HFFc6 (cell line): ENCODE results near the gene FBXO34. TPM values are rescaled to one million over a fixed set of nuclear protein-coding genes. Genes with fewer than 3 reads are reported as not detected.

Source experiments
- DNase-seq: peaks from one replicate; pipeline ENCODE4 v3.0.0-alpha.2; 2018
- H3K27ac Mint-ChIP-seq: 2 replicates; pipeline ENCODE4 v1.8.0; 2020; ENCODE audit warnings: mild to moderate bottlenecking, mixed read lengths
- H3K27me3 Mint-ChIP-seq: 2 replicates; pipeline ENCODE4 v1.8.0; 2021; ENCODE audit warnings: mild to moderate bottlenecking, moderate library complexity, mixed read lengths; ENCODE audit not compliant: insufficient read depth
- H3K36me3 Mint-ChIP-seq: 2 replicates; pipeline ENCODE4 v1.8.0; 2021; ENCODE audit warnings: low read depth, mixed read lengths
- H3K4me1 Mint-ChIP-seq: 2 replicates; pipeline ENCODE4 v1.8.0; 2020; ENCODE audit warnings: low read depth, mixed read lengths
- H3K4me3 Mint-ChIP-seq: 2 replicates; pipeline ENCODE4 v1.8.0; 2020; ENCODE audit warnings: mild to moderate bottlenecking, moderate library complexity, mixed read lengths
- H3K9me3 Mint-ChIP-seq: 2 replicates; pipeline ENCODE4 v1.8.0; 2020; ENCODE audit warnings: mild to moderate bottlenecking, mixed read lengths
- CTCF ChIP-seq: fragments of 200-600 bp; sonication (generic); IDR thresholded peaks from 2 replicates; pipeline ENCODE4 v1.5.0; 2021; ENCODE audit warnings: antibody characterized with exemption, mild to moderate bottlenecking
- total RNA-seq, 6 experiments: library from RNA; stranded (reverse); fragmentation: NEBNext Ultra II Directional; extraction: Animal tissue kit (Norgen Biotek cat#: 25700); gene quantifications; 2 replicates in 1 of 6; 3 replicates in 5 of 6; pipeline ENCODE4 v1.2.3, GENCODE V29; 2021

Gene FBXO34
- total RNA-seq, 6 experiments from 2014 or later, result 10.3 to 13.5 (median 11.7) TPM

- H3K4me1 Mint-ChIP-seq, result peaks cover 58% of the 10 kb centered on the region
- 0 out of 2 replicates have a peak overlapping the region, but pooled peaks have one; percentile 14 for H3K4me3 Mint-ChIP-seq
These were observed 3.5 kb downstream of the FBXO34 start for GRCh38 chr14:55274751-55275150.

GRCh38 chr14:55276736-55277135 lies 5.5 kb downstream of the FBXO34 start:
- Mint-ChIP-seq H3K4me1 (peaks cover 55% of the 10 kb centered on the region), H3K9me3 (no peaks in the 10 kb centered on the region), H3K27ac (no peak overlapping the region), H3K36me3 (peaks cover 4% of the 10 kb centered on the region; the same call in 1 of the 2 replicates), H3K27me3 (no peaks in the 10 kb centered on the region; the same call in 1 of the 2 replicates), H3K4me3 (no peak overlapping the region)
- no peak for TF ChIP-seq CTCF
- no peak for DNase-seq

More at GRCh38 chr14:55274751-55275150, 3.5 kb downstream of the FBXO34 start:
- DNase-seq, result peak; percentile 50
- no peak for TF ChIP-seq CTCF
- Mint-ChIP-seq H3K36me3 (peaks cover 4% of the 10 kb centered on the region; the same call in 1 of the 2 replicates), H3K27ac (peak overlapping the region; percentile 61), H3K9me3 (no peaks in the 10 kb centered on the region), H3K27me3 (no peaks in the 10 kb centered on the region; the same call in 1 of the 2 replicates)

- Mint-ChIP-seq H3K4me3 (no peak overlapping the region), H3K9me3 (no peaks in the 10 kb centered on the region), H3K27ac (no peak overlapping the region), H3K36me3 (peaks cover 4% of the 10 kb centered on the region; the same call in 1 of the 2 replicates), H3K27me3 (no peaks in the 10 kb centered on the region; the same call in 1 of the 2 replicates), H3K4me1 (peaks cover 45% of the 10 kb centered on the region)
- DNase-seq, result no peak
- no peak for TF ChIP-seq CTCF
These were observed 6.9 kb downstream of the FBXO34 start for GRCh38 chr14:55277972-55278740.

GRCh38 chr14:55279384-55279783 lies 8.2 kb downstream of the FBXO34 start:
- H3K4me1 Mint-ChIP-seq, result peaks cover 33% of the 10 kb centered on the region
- no peak for TF ChIP-seq CTCF
- no peak for DNase-seq
- H3K27me3 Mint-ChIP-seq, result no peaks in the 10 kb centered on the region; the same call in 1 of the 2 replicates
- peaks cover 4% of the 10 kb centered on the region; the same call in 1 of the 2 replicates for H3K36me3 Mint-ChIP-seq
- no peak overlapping the region for H3K27ac Mint-ChIP-seq
- H3K4me3 Mint-ChIP-seq, result no peak overlapping the region
- no peaks in the 10 kb centered on the region for H3K9me3 Mint-ChIP-seq

DNA sequence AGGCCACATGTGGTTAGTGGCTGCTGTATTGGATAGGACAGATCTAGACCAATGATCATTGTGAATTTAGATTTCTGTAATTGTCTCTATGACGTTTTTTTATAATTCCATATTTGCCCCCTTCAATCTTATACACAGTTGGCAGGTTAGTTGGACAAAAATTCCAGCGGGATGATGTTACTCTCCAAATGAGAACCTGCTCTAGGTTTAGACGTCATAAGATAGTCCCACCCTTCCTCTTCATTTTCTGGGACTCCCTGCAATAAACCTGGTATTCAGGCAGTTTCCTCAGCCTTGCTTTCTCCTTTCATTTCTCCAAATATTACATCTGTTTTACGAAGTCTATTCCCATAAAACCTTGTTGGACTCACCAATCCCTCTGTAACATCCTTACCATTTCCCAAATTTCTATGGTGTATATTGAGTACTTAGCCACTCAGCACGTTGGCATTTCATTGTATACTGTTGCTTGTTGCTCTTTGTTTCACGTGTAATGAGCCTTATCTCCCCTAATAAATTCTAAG lies 10.2 kb downstream of the FBXO34 start:
- peaks cover 12% of the 10 kb centered on the region; the same call in 1 of the 2 replicates for H3K36me3 Mint-ChIP-seq
- no peak for DNase-seq
- peaks cover 32% of the 10 kb centered on the region for H3K4me1 Mint-ChIP-seq
- H3K27ac Mint-ChIP-seq, result no peak overlapping the region
- no peaks in the 10 kb centered on the region; the same call in 1 of the 2 replicates for H3K27me3 Mint-ChIP-seq
- no peak overlapping the region for H3K4me3 Mint-ChIP-seq
- no peak for TF ChIP-seq CTCF
- no peaks in the 10 kb centered on the region for H3K9me3 Mint-ChIP-seq
